CD4-positive, alpha-beta T cell treated with Interleukin-21 for 1 hour (primary cell): ENCODE measurements around the gene TAF4B.
"Not testable (repeated sequence)": the region's sequence is repeated elsewhere in the genome, so short reads cannot be mapped to it uniquely, and the experiment has no call there.

Experiments used
- DNase-seq: peaks from one replicate; pipeline ENCODE4 v3.0.0-alpha.2; 2020

Gene TAF4B

GRCh38 chr18:26242392-26242791, 16.1 kb downstream of the TAF4B start:
- DNase-seq: not testable (repeated sequence)

DNA sequence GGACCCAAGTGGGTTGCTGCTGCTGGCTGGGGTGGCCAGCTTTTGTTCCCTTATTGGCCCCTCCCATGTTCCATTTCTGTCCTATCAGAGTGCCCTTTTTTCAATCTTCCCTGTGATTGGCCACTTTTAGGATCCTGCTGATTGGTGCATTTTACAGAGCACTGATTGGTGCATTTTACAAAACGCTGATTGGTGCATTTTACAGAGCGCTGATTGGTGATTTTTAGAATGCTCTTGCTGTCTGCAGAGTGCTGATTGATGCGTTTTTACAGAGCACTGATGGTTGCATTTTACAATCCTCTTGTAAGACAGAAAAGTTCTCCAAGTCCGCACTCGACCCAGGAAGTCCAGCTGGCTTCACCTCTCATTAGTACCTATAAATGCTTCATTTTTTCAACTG, 19.2 kb downstream of the TAF4B start:
- DNase-seq: not testable (repeated sequence)

DNA sequence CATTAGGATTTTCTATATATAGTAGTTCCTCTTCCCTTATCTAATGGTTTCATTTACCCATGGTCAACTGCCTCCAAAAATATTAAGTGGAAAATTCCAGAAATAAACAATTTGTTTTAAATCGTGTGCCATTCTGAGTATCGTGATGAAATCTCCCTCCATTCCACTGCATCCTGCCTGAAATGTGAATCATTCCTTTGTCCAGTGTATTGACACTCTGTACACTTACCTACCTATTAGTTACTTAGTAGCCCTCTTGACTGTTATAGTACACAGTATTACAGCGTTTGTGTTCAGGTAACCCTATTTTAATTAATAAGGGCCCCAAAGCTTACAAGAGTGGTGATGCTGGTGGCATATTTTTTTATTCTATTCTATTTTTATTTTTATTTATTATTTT, 26.2 kb downstream of the TAF4B start:
- no peak for DNase-seq

DNA sequence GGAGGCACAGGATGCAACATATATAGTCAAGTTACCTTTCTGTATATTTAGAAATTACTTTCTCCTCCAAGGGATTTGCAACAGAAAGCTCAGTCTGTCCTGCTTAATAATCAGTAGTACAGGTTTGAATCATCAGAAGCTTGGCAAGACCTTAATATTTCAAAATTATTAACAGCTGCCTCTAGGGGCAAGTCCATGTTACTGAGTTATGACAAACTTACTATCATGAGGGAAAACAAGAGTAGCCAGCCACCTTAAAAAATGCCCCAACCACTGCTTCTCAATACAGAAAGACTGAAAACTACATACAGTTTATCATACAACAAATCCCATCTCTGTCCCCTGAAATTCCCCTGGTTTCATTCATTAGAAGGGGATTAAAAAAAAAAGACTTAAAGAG, 28.6 kb downstream of the TAF4B start:
- not testable (repeated sequence) for DNase-seq

- DNase-seq: no peak
Measured at GRCh38 chr18:26255695-26256622, 29.7 kb downstream of the TAF4B start.

GRCh38 chr18:26258711-26259110, 32.5 kb downstream of the TAF4B start:
- DNase-seq: no peak

GRCh38 chr18:26259416-26259815, 33.2 kb downstream of the TAF4B start:
- DNase-seq: not testable (repeated sequence)

DNA sequence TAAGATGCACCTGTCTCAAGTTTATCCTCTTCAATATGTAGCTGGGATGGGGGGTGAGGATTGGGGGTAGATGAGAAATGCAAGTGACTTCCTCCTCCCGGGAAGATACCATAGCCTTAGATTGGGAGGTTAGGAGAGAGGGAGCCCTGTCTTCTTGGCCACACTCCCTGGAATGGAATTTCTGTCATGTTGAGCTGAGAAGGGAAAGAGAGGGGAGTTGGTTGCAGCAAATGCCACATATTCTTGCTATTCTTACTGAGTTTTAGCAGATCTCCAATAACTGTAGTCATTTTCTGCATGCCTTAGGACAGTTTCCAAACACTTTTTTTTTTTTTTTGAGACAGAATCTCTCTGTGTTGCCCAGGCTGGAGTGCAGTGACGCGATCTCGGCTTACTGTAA, 35.9 kb downstream of the TAF4B start:
- no peak for DNase-seq

- DNase-seq: no peak
Measured at GRCh38 chr18:26267357-26267930, 41.2 kb downstream of the TAF4B start.

DNA sequence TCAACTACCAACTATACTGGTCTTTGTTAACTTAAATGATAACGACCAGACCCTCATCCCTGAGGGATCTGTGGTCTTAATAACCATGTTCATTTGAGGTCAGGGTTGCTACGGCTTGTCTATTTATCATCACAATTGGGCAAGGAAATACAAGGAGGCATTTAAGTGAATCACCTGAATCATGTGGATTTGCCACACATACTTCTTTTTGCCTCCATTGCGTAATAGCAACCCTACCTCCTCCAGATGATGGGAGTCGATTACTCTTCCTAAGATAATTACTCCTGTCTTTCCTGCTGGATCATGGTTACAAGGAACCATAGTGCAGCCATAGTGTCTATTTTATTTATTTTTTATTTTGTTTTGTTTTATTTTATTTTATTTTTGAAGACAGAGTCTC, 42.2 kb downstream of the TAF4B start:
- DNase-seq: no peak

DNA sequence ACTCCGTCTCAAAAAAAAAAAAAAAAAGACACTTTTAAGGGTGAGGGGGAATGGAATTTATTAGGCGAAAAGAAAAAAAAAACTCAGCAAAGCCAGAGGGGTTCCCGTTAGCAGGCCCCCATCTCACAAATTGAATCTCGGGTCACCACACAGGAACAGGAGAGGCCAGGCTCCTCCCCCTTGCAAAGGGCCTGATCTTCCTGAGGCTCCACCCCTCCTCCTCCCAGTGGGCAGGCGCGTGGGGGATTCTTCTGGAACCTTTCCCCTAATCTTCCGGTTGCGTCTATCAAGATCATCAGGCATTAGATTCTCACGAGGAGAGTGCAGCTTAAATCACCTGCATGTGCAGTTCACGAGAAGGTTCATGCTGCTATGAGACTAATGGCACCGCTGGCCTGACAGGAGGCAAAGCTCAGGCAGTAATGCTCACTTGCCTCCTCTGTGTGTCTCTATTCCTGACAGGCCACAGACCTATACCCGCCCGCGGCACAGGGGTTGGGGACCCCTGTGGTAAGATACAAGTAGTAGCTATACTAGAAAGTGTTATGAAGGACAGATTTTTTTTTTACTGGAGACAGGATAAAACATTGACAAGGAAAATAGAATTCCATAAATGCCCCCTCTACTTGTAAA, 45.8 kb downstream of the TAF4B start:
- no peak for DNase-seq

GRCh38 chr18:26277374-26277773, 51.1 kb downstream of the TAF4B start:
- no peak for DNase-seq

GRCh38 chr18:26279428-26279827, 53.2 kb downstream of the TAF4B start:
- no peak for DNase-seq

DNA sequence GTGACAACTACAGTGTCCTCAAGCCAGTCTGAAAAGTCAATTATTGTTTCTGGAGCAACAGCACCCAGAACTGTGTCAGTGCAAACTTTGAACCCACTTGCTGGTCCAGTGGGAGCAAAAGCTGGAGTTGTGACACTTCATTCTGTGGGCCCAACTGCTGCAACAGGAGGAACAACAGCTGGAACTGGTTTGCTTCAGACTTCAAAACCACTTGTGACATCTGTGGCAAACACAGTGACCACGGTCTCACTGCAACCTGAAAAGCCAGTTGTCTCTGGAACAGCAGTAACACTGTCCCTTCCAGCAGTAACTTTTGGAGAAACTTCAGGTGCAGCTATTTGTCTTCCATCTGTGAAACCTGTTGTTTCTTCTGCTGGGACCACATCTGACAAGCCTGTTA, 59.8 kb downstream of the TAF4B start:
- DNase-seq: no peak

GRCh38 chr18:26287644-26288043, 61.4 kb downstream of the TAF4B start:
- DNase-seq: no peak

DNA sequence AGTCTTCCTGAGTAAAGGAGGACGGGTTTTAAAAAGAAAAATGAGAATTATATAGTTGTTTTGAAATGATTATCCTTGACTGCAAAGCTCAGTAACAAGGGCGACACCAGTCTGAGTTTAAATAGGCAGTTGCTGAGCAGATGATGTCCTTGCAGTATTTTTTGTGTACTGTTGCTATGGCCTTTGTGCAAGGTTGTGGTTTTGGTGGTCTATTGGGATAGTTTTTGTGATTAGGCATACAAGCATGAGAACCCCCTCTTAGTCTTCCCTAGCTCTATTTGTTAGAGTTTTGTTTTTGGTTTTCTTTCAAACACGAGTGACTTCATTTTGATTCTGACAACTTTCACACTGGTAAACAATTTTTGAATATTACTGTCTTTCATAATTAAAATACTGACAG, 64.1 kb downstream of the TAF4B start:
- DNase-seq: no peak

GRCh38 chr18:26293982-26294381, 67.7 kb downstream of the TAF4B start:
- no peak for DNase-seq

DNA sequence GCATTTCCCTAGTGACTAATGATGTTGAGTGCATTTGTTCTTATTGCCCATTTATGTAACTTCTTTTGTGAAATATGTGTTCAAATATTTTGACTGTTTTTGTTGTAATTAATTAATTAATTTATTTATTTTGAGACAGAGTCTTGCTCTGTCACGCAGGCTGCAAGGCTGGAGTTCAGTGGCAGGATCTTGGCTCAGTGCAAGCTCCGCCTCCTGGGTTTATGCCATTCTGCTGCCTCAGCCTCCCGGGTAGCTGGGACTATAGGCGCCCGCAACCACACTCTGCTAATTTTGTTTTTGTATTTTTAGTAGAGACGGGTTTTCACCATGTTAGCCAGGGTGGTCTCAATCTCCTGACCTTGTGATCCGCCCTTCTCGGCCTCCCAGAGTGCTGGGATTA, 71.9 kb downstream of the TAF4B start:
- DNase-seq: no peak

DNA sequence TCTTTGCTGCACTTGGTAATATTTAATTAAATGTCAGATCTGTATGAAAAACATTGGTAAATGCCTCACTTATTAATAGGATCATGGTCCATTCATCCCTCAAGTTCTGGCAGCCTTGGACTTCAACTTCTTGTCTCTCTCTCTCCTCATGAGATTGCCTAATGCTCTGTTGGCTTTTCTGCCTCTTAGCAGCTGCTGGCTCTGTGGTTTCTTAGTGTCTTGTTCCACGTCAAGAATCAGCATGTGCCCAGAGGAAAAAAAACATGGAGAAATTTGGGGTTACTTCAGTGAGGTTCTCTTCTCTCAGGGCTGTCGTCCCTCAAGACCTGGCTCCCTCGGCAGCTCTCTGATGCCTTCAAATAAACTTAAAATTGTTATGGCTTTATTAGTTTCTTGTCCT, 75.4 kb downstream of the TAF4B start:
- DNase-seq: no peak

DNA sequence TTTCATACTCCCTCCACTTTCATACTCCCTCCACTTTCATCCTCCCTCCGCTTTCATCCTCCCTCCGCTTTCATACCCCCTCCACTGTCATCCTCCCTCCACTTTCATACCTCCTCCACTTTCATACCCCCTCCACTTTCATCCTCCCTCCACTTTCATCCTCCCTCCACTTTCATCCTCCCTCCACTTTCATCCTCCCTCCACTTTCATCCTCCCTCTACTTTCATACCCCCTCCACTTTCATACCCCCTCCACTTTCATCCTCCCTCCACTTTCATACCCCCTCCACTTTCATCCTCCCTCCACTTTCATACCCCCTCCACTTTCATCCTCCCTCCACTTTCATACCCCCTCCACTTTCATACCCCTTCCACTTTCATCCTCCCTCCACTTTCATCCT, 77.0 kb downstream of the TAF4B start:
- not testable (repeated sequence) for DNase-seq

- no peak for DNase-seq
Measured at GRCh38 chr18:26304511-26304910, 78.3 kb downstream of the TAF4B start.

DNA sequence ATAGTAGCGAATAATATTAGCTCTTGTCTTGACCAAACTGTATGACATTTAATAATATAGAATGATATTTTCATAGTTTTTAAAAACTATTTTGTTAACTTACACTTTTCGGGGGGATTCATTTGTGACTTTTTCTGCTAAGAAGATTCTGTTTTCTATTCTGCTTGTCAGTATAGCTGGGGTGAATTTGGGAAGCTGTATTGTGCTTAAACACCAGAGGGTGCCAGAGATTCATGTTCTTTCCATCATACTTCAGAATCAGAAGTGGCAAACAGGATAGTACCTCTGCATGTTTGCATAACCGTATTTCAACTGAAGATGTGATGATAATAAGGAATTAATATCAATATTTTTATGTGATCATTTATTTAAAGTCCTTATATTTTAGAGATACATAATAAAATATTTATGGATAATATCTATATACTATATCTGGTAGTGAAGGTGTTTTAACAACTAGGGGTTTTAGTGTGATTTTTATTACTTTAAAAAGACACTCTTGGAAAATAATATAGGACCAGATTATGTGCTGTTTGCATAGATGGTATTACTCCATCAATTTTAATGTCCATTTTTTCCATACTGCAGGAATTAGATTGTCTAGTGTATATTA, 81.0 kb downstream of the TAF4B start:
- DNase-seq: peak; percentile 13

DNA sequence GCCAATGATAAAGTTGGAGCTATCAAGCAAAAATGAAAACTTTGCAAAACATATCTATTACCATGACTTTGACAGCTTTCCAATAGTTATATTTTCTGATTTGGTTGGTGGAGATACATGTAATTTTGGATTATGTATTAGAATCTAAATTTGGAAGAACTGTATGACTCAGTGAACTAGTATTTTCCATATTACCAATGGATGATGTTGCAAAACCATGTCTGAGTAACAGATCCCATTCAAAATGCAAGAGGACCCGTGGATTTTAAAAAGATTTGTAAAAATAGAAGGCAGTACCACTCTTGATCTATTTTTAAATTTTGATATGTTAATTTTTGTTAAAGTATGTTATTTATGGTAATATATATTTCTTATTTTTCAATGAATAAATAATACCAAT, 83.0 kb downstream of the TAF4B start:
- DNase-seq: no peak

DNA sequence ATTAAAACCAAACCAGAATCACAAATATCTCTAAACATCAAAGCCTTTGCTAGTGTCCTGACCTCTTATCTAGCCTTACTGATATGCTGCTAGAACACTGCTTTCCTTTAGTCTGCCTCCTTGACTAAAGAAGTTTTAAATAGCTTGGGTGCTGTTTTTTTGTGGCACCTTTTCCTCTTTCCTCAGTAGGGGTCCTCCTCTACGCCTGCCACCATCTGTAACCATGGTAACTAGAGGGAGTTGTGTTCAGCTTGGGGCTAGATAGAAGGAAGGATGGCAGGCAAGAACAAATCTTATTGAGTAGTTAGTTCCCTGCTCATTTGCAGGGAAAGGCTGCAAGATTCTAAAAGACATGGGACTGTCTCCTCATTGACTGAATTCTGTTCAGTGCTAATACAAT, 86.0 kb downstream of the TAF4B start:
- DNase-seq: no peak
